CD14-positive monocyte (primary cell): ENCODE data around the gene KREMEN1. TPM values are rescaled to one million over a fixed set of nuclear protein-coding genes. Genes with fewer than 3 reads are reported as not detected.

Experiments
- DNase-seq, 3 donors: peaks; one replicate each; pipeline ENCODE4 v3.0.0-alpha.2; 2011 to 2022
- H2AFZ ChIP-seq: 2 replicates; pipeline ENCODE4 v1.6.0; 2012; ENCODE audit warnings: mild to moderate bottlenecking, low read depth, low read length, inconsistent platforms; ENCODE audit not compliant: insufficient read depth, poor library complexity, severe bottlenecking
- H3K27ac ChIP-seq, 2 donors: 1 replicate in 1 of 2; 2 replicates in 1 of 2; pipeline ENCODE4 v1.5.1; 2012 to 2013; ENCODE audit warnings: low read length in 2 of 2, control low read depth in 1 of 2, inconsistent platforms in 1 of 2, low read depth in 1 of 2, mild to moderate bottlenecking in 1 of 2
- H3K27me3 ChIP-seq, 2 donors: one replicate each; pipeline versions ENCODE4 v1.6.0 to v1.6.1; 2011 to 2013; ENCODE audit warnings: low read length in 2 of 2; ENCODE audit not compliant: control insufficient read depth in 2 of 2, insufficient read depth in 2 of 2
- H3K36me3 ChIP-seq, 2 donors: replicated peaks in 1 of 2; 1 replicate in 1 of 2; 2 replicates in 1 of 2; pipeline versions ENCODE4 v1.5.1 to v1.6.1; 2012 to 2013; ENCODE audit warnings: low read length in 2 of 2, control low read depth in 1 of 2, inconsistent platforms in 1 of 2, mild to moderate bottlenecking in 1 of 2; ENCODE audit not compliant: insufficient read depth in 2 of 2, control insufficient read depth in 1 of 2
- H3K4me1 ChIP-seq, 2 donors: 1 replicate in 1 of 2; 2 replicates in 1 of 2; pipeline versions ENCODE4 v1.5.1 to v1.6.1; 2012 to 2013; ENCODE audit warnings: low read length in 2 of 2, control low read depth in 1 of 2, inconsistent platforms in 1 of 2, mild to moderate bottlenecking in 1 of 2, moderate library complexity in 1 of 2; ENCODE audit not compliant: insufficient read depth in 2 of 2, control insufficient read depth in 1 of 2
- H3K4me2 ChIP-seq: replicated peaks from 2 replicates; pipeline ENCODE3; 2012; ENCODE audit warnings: low read length, moderate library complexity, mild to moderate bottlenecking; ENCODE audit not compliant: poor library complexity, severe bottlenecking; ENCODE audit errors: extremely low read depth
- H3K4me3 ChIP-seq, 3 experiments: fragments of 200-600 bp in 1 of 3; sonication (generic) in 1 of 3; replicated peaks in 1 of 3; 1 replicate in 2 of 3; 2 replicates in 1 of 3; pipeline ENCODE4 v1.5.1; 2011 to 2013; ENCODE audit warnings: low read length in 3 of 3, mild to moderate bottlenecking in 3 of 3, control low read depth in 2 of 3, low read depth in 2 of 3, inconsistent platforms in 1 of 3, moderate library complexity in 1 of 3
- H3K79me2 ChIP-seq: 2 replicates; pipeline ENCODE4 v1.6.0; 2012; ENCODE audit warnings: mild to moderate bottlenecking, control low read depth, inconsistent platforms, low read length, moderate library complexity; ENCODE audit not compliant: insufficient read depth
- H3K9ac ChIP-seq: 2 replicates; pipeline ENCODE4 v1.6.0; 2017; ENCODE audit warnings: low read length, mild to moderate bottlenecking; ENCODE audit not compliant: insufficient read depth, poor library complexity, severe bottlenecking
- H3K9me3 ChIP-seq, 2 donors: replicated peaks in 1 of 2; 1 replicate in 1 of 2; 2 replicates in 1 of 2; pipeline versions ENCODE4 v1.5.1 to v1.6.1; 2012 to 2013; ENCODE audit warnings: low read length in 2 of 2, control low read depth in 1 of 2; ENCODE audit not compliant: control insufficient read depth in 1 of 2, insufficient read depth in 1 of 2
- H4K20me1 ChIP-seq: 2 replicates; pipeline ENCODE4 v1.6.0; 2012; ENCODE audit warnings: mild to moderate bottlenecking, low read length, control low read depth, moderate library complexity; ENCODE audit not compliant: insufficient read depth
- H3K27ac Mint-ChIP-seq, 7 donors: one replicate each; pipeline ENCODE4 v1.8.0; 2020; ENCODE audit warnings: mild to moderate bottlenecking in 7 of 7, mixed read lengths in 7 of 7, moderate library complexity in 6 of 7, inconsistent platforms in 2 of 7
- H3K27me3 Mint-ChIP-seq, 3 donors: one replicate each; pipeline ENCODE4 v1.8.0; 2021 to 2022; ENCODE audit warnings: low read depth in 3 of 3, mild to moderate bottlenecking in 3 of 3, mixed read lengths in 3 of 3, moderate library complexity in 3 of 3, inconsistent platforms in 1 of 3
- H3K36me3 Mint-ChIP-seq, 2 donors: one replicate each; pipeline ENCODE4 v1.8.0; 2020; ENCODE audit warnings: mixed read lengths in 2 of 2, inconsistent platforms in 1 of 2, mild to moderate bottlenecking in 1 of 2
- H3K4me1 Mint-ChIP-seq: one replicate; pipeline ENCODE4 v1.8.0; 2020; ENCODE audit warnings: mild to moderate bottlenecking, mixed read lengths
- H3K4me3 Mint-ChIP-seq, 2 donors: one replicate each; pipeline ENCODE4 v1.8.0; 2020; ENCODE audit warnings: mild to moderate bottlenecking in 2 of 2, mixed read lengths in 2 of 2, moderate library complexity in 1 of 2
- H3K9me3 Mint-ChIP-seq, 7 donors: one replicate each; pipeline ENCODE4 v1.8.0; 2020 to 2022; ENCODE audit warnings: mixed read lengths in 7 of 7, mild to moderate bottlenecking in 6 of 7, moderate library complexity in 6 of 7, inconsistent platforms in 2 of 7
- WGBS: methylation state at CpG from one replicate; pipeline ENCODE4 v1.1.5; 2013; ENCODE audit warnings: missing lambda C conversion rate; ENCODE audit not compliant: insufficient coverage; 5-methylcytosine and 5-hydroxymethylcytosine counted together
- intact Hi-C, 2 donors: fragments of 100-400 bp; cut with micrococcal nuclease; formaldehyde crosslinking; loops; one replicate each; pipeline versions ENCODE4 v1.15.0 to v1.15.1; 2023
- polyA plus RNA-seq, 3 donors: library from polyadenylated mRNA; depleted of rRNA in 1 of 3; unstranded in 2 of 3; stranded (reverse) in 1 of 3; fragments of 300-500 nt in 2 of 3; fragments of >200 nt in 1 of 3; fragmentation: Illumina TruSeq in 2 of 3; gene quantifications; 1 replicate in 2 of 3; 2 replicates in 1 of 3; pipeline ENCODE4 v1.2.3, GENCODE V29; 2012 to 2021
- TF ChIP-seq, protein P1 (sequence below): fragments of 200-600 bp; IDR thresholded peaks from one replicate; pipeline ENCODE4 v1.8.0; 2022; ENCODE audit warnings: antibody characterized with exemption, mild to moderate bottlenecking

Gene KREMEN1
- polyA plus RNA-seq, 3 donors: 0.47 to 1.6 (median 0.69) TPM

DNA sequence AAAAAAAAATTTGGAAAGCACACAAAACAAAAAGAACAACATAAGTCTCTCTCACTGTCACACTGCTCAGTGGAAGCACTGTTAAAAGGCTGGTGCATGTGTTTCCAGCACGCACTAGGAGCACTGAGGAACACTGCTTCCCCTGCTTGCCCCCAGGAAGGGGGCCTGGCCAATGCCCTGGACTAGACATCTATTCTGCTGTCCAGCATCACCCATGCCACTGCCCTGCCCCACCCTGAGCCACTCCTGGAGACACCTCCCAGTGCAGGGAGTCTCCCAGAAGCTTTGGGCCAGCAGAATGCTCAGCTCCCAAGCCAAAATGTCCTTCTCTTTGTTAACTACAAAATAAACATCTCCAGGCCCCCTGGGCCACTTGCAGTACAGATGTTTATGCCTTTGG is 83.1 kb downstream of the KREMEN1 start:
- TF ChIP-seq, protein P1, sequence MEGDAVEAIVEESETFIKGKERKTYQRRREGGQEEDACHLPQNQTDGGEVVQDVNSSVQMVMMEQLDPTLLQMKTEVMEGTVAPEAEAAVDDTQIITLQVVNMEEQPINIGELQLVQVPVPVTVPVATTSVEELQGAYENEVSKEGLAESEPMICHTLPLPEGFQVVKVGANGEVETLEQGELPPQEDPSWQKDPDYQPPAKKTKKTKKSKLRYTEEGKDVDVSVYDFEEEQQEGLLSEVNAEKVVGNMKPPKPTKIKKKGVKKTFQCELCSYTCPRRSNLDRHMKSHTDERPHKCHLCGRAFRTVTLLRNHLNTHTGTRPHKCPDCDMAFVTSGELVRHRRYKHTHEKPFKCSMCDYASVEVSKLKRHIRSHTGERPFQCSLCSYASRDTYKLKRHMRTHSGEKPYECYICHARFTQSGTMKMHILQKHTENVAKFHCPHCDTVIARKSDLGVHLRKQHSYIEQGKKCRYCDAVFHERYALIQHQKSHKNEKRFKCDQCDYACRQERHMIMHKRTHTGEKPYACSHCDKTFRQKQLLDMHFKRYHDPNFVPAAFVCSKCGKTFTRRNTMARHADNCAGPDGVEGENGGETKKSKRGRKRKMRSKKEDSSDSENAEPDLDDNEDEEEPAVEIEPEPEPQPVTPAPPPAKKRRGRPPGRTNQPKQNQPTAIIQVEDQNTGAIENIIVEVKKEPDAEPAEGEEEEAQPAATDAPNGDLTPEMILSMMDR: no peak
- no peak overlapping the region for H3K27ac Mint-ChIP-seq
- Histone ChIP-seq H3K9me3 (no peaks in the 10 kb centered on the region), H3K4me3 (no peak overlapping the region), H3K27ac (no peak overlapping the region), H2AFZ (no peak overlapping the region), H4K20me1 (no peaks in the 10 kb centered on the region), H3K79me2 (no peaks in the 10 kb centered on the region), H3K4me2 (no peak overlapping the region), H3K36me3 (no peaks in the 10 kb centered on the region), H3K4me1 (peaks cover 21 to 29% of the 10 kb centered on the region in 2 donors), H3K9ac (no peak overlapping the region), H3K27me3 (no peaks in the 10 kb centered on the region)
- 100% methylated on average over 1 of the region's 1 CpG for WGBS
- DNase-seq: no peak
- peaks cover 32% of the 10 kb centered on the region for H3K4me1 Mint-ChIP-seq
- intact Hi-C loops: loop anchor here (2.0 to 10.0 kb wide), 2 partner anchors 71 kb away; no protein-coding TSS in a partner anchor
- no peaks in the 10 kb centered on the region for H3K36me3 Mint-ChIP-seq
- H3K9me3 Mint-ChIP-seq: peaks cover 0 to 3% (median 0%) of the 10 kb centered on the region in 7 donors
- peaks cover 5 to 21% (median 12%) of the 10 kb centered on the region in 3 donors for H3K27me3 Mint-ChIP-seq
- no peak overlapping the region for H3K4me3 Mint-ChIP-seq

DNA sequence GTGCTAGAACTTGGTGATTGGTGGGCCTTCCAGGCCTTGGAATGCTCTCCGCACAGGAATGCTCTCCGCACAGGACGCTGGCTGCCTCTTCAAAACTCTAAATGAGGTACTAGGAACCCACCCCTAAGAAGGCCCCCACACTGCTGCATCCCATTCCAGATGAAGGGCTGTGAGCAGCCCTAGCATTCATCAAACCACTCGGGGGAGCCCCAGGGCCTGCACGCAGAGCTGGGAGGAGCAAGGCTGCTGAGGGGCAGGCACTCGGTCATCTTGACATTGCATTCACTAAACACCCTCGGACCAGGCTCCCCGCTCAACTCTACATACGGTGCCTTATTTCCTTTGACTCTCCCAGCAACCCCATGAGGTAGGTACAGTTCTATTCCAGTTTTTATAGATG is 83.7 kb downstream of the KREMEN1 start:
- Histone ChIP-seq H4K20me1 (no peaks in the 10 kb centered on the region), H3K9ac (no peak overlapping the region), H3K27ac (no peak overlapping the region), H3K4me3 (no peak overlapping the region), H3K79me2 (no peaks in the 10 kb centered on the region), H3K9me3 (no peaks in the 10 kb centered on the region), H3K27me3 (no peaks in the 10 kb centered on the region), H2AFZ (no peak overlapping the region), H3K36me3 (no peaks in the 10 kb centered on the region), H3K4me2 (no peak overlapping the region), H3K4me1 (peaks cover 21 to 29% of the 10 kb centered on the region in 2 donors)
- no peak for DNase-seq
- WGBS: 37% methylated on average over 2 of the region's 9 CpGs
- H3K27ac Mint-ChIP-seq: peak overlapping the region in 1 of 7 donors; percentile 43
- TF ChIP-seq, protein P1: no peak
- H3K4me1 Mint-ChIP-seq: peaks cover 32% of the 10 kb centered on the region
- no peak overlapping the region for H3K4me3 Mint-ChIP-seq
- H3K9me3 Mint-ChIP-seq: peaks cover 0 to 3% (median 0%) of the 10 kb centered on the region in 7 donors
- intact Hi-C loops: loop anchor here in 1 of 2 donors (10.0 kb wide), 1 partner anchor 72 kb away; no protein-coding TSS in a partner anchor
- peaks cover 5 to 23% (median 12%) of the 10 kb centered on the region in 3 donors for H3K27me3 Mint-ChIP-seq
- no peaks in the 10 kb centered on the region for H3K36me3 Mint-ChIP-seq
